Nephron progenitor cell (in vitro differentiated cells): ENCODE results near the gene TMTC1.
"Not testable (repeated sequence)": the region's sequence is repeated elsewhere in the genome, so short reads cannot be mapped to it uniquely, and the experiment has no call there.

Experiments
- DNase-seq: peaks from one replicate; pipeline ENCODE4 v3.0.0; 2021
- H3K27ac Mint-ChIP-seq: 2 replicates; pipeline ENCODE4 v1.8.0; 2021; ENCODE audit warnings: mild to moderate bottlenecking, moderate library complexity, mixed read lengths
- H3K27me3 Mint-ChIP-seq: 2 replicates; pipeline ENCODE4 v1.8.0; 2021; ENCODE audit warnings: mild to moderate bottlenecking, low read depth, mixed read lengths; ENCODE audit not compliant: poor library complexity
- H3K36me3 Mint-ChIP-seq: 2 replicates; pipeline ENCODE4 v1.8.0; 2021; ENCODE audit warnings: low read depth, mixed read lengths
- H3K4me1 Mint-ChIP-seq: 2 replicates; pipeline ENCODE4 v1.8.0; 2021; ENCODE audit warnings: mixed read lengths
- H3K4me3 Mint-ChIP-seq: 2 replicates; pipeline ENCODE4 v1.8.0; 2021; ENCODE audit warnings: mild to moderate bottlenecking, moderate library complexity, mixed read lengths
- H3K9me3 Mint-ChIP-seq: 2 replicates; pipeline ENCODE4 v1.8.0; 2021; ENCODE audit warnings: mild to moderate bottlenecking, moderate library complexity, mixed read lengths
- CTCF ChIP-seq: fragments of 200-600 bp; sonication (generic); IDR thresholded peaks from 2 replicates; pipeline ENCODE4 v1.5.0; 2021; ENCODE audit warnings: antibody characterized with exemption

TMTC1 gene

DNA sequence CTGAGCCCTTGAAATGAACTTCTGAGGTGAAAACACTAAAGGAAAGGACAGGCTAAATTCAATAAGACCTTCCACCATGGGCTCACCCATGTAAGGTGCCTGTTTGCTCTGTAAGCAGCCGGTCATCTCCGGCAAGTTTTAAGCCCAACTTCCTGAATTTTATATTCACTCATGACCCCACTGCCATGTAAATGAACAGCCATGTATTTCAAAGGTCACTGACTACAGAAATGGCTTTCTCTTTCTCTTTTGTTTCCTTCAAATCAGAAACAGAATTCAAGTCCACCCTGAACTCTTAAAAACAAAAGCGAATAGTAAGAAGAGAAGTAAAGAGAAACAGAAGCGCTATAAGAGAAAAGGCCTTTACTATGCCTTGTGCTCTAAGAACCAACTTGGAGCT lies 224.5 kb downstream of the TMTC1 start:
- DNase-seq = no peak
- peaks cover 6% of the 10 kb centered on the region for H3K9me3 Mint-ChIP-seq
- H3K4me1 Mint-ChIP-seq = peaks cover 31% of the 10 kb centered on the region
- no peaks in the 10 kb centered on the region for H3K27me3 Mint-ChIP-seq
- no peak overlapping the region for H3K27ac Mint-ChIP-seq
- no peak for TF ChIP-seq CTCF
- no peak overlapping the region for H3K4me3 Mint-ChIP-seq
- peaks cover 11% of the 10 kb centered on the region for H3K36me3 Mint-ChIP-seq

DNA sequence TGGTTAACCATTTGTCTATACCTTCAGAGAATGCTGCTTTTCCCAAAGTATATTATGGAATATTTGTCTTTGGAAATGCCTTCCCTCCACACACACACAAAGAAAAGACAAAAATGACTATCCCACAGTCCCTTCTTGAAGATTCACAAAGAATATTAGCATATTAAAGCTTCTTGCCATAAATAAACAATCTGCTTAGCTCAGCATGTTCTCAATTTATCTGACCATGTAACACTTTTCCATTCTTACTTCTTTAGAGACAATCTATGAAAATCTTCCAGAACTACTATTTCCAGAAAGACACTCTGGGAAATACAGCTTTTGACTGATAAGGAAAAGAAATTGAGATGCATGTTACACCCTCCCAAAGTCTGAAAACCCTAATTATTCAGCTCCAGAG lies 227.4 kb downstream of the TMTC1 start:
- DNase-seq = no peak
- no peak overlapping the region for H3K27ac Mint-ChIP-seq
- no peaks in the 10 kb centered on the region for H3K27me3 Mint-ChIP-seq
- no peak overlapping the region for H3K4me3 Mint-ChIP-seq
- H3K36me3 Mint-ChIP-seq = peaks cover 5% of the 10 kb centered on the region
- no peak for TF ChIP-seq CTCF
- no peaks in the 10 kb centered on the region for H3K9me3 Mint-ChIP-seq
- peaks cover 7% of the 10 kb centered on the region for H3K4me1 Mint-ChIP-seq

DNA sequence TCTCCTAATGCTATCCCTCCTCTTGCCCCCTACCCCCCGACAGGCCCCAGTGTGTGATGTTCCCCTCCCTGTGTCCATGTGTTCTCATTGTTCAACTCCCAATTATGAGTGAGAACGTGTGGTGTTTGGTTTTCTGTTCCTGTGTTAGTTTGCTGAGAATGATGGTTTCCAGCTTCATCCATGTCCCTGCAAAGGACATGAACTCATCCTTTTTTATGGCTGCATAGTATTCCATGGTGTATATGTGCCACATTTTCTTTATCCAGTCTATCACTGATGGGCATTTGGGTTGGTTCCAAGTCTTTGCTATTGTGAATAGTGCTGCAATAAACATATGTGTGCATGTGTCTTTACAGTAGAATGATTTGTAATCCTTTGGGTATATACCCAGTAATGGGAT lies 228.3 kb downstream of the TMTC1 start:
- H3K27me3 Mint-ChIP-seq, H3K4me1 Mint-ChIP-seq, H3K27ac Mint-ChIP-seq, DNase-seq, H3K36me3 Mint-ChIP-seq, H3K9me3 Mint-ChIP-seq, H3K4me3 Mint-ChIP-seq: not testable (repeated sequence)

- no peak for TF ChIP-seq CTCF
- Mint-ChIP-seq H3K4me1 (no peaks in the 10 kb centered on the region), H3K9me3 (no peaks in the 10 kb centered on the region), H3K27me3 (no peaks in the 10 kb centered on the region), H3K27ac (no peak overlapping the region), H3K36me3 (peaks cover 5% of the 10 kb centered on the region), H3K4me3 (no peak overlapping the region)
- DNase-seq = no peak
Measured at GRCh38 chr12:29552994-29553748, 230.6 kb downstream of the TMTC1 start.

- Mint-ChIP-seq H3K27ac (no peak overlapping the region), H3K4me1 (peaks cover 3% of the 10 kb centered on the region), H3K9me3 (no peaks in the 10 kb centered on the region), H3K27me3 (no peaks in the 10 kb centered on the region), H3K4me3 (no peak overlapping the region), H3K36me3 (peaks cover 5% of the 10 kb centered on the region)
- peak; percentile 94 for TF ChIP-seq CTCF
- peak; percentile 80 for DNase-seq
Measured at GRCh38 chr12:29552324-29552927, 231.3 kb downstream of the TMTC1 start.

DNA sequence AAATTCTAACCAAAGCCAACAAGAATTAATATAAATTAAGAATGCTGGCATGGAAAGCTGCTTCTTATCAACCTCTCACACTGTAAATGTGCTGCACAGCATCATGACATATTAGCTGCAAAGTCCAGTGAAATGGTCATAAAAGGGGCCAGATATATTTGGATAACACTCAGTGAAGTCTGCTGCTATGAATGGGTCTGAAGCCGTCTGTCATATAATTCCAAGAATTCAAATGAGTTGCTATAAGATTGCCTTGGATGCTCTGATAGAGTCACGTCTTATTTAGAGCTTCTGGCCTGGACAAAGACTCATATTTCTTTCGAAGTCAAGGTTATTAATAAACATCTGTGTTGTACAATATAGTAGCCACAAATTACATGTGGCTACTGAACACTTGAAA lies 231.9 kb downstream of the TMTC1 start:
- Mint-ChIP-seq H3K4me3 (no peak overlapping the region), H3K27me3 (no peaks in the 10 kb centered on the region), H3K9me3 (no peaks in the 10 kb centered on the region), H3K36me3 (peaks cover 5% of the 10 kb centered on the region), H3K4me1 (peaks cover 9% of the 10 kb centered on the region), H3K27ac (no peak overlapping the region)
- DNase-seq = no peak
- no peak for TF ChIP-seq CTCF
